K562 (cell line): Measurements from ENCODE around the gene ABCF2. TPM values are rescaled to one million over a fixed set of nuclear protein-coding genes. Genes with fewer than 3 reads are reported as not detected.

Experiments
- ARID2 ChIP-seq: fragments of 450-650 bp; IDR thresholded peaks from 2 replicates; pipeline ENCODE4 v1.6.1; 2017; ENCODE audit warnings: antibody characterized with exemption, mild to moderate bottlenecking
- BCL6 ChIP-seq: fragments of 250-450 bp; sonication (Bioruptor Pico); IDR thresholded peaks from 2 replicates; pipeline ENCODE4 v1.4.0; 2020
- CBX1 ChIP-seq: sonication (generic); IDR thresholded peaks from 2 replicates; pipeline ENCODE4 v1.6.1; 2016; ENCODE audit warnings: antibody characterized with exemption, low read depth, mild to moderate bottlenecking
- CHD4 ChIP-seq: fragments of 200-600 bp; sonication (generic); IDR thresholded peaks from 3 replicates; pipeline ENCODE4 v1.6.1; 2012; ENCODE audit warnings: low read depth, mild to moderate bottlenecking, mixed read lengths, low read length, inconsistent platforms; ENCODE audit not compliant: insufficient read depth, insufficient replicate concordance, poor library complexity, severe bottlenecking
- CTBP1 ChIP-seq: fragments of 450-650 bp; IDR thresholded peaks from 2 replicates; pipeline ENCODE4 v1.6.1; 2016; ENCODE audit warnings: borderline replicate concordance
- CXXC5 ChIP-seq: fragments of 250-450 bp; sonication (Bioruptor Pico); IDR thresholded peaks from 2 replicates; pipeline ENCODE4 v1.8.0; 2022; ENCODE audit warnings: inconsistent platforms, mild to moderate bottlenecking, moderate library complexity
- FOS ChIP-seq: IDR thresholded peaks from 3 replicates; pipeline ENCODE4 v1.6.1; 2011; ENCODE audit not compliant: insufficient read length; ENCODE audit errors: extremely low read depth
- FOXK1 ChIP-seq: sonication (generic); formaldehyde crosslinking; IDR thresholded peaks from 2 replicates; pipeline ENCODE4 v1.8.0; 2022; ENCODE audit warnings: missing genetic modification reagents, mild to moderate bottlenecking, borderline replicate concordance
- KDM2B ChIP-seq: fragments of 250-450 bp; sonication (Bioruptor Pico); IDR thresholded peaks from 2 replicates; pipeline ENCODE4 v1.8.0; 2021; ENCODE audit warnings: mild to moderate bottlenecking, moderate library complexity
- KLF10 ChIP-seq: fragments of 250-450 bp; sonication (Bioruptor Pico); IDR thresholded peaks from 2 replicates; pipeline ENCODE4 v1.6.1; 2021; ENCODE audit warnings: matching md5 sums
- MCM2 ChIP-seq: fragments of 450-650 bp; IDR thresholded peaks from 2 replicates; pipeline ENCODE4 v1.6.1; 2017; ENCODE audit warnings: low read depth, mild to moderate bottlenecking
- MEF2A ChIP-seq: IDR thresholded peaks from 2 replicates; pipeline ENCODE4 v1.6.1; 2011; ENCODE audit warnings: low read depth, mild to moderate bottlenecking, low read length, moderate library complexity; ENCODE audit not compliant: control insufficient read depth
- NFIC ChIP-seq: fragments of 450-650 bp; IDR thresholded peaks from 2 replicates; pipeline ENCODE4 v1.6.1; 2017; ENCODE audit warnings: mild to moderate bottlenecking, inconsistent platforms
- POLR3G ChIP-seq: IDR thresholded peaks from 2 replicates; pipeline ENCODE4 v1.6.1; 2011; ENCODE audit not compliant: insufficient read length, insufficient replicate concordance; ENCODE audit errors: extremely low read depth
- PRMT5 ChIP-seq: sonication (generic); formaldehyde crosslinking; IDR thresholded peaks from 2 replicates; pipeline ENCODE4 v1.5.0; 2020; ENCODE audit warnings: missing genetic modification reagents
- RAD51 ChIP-seq: fragments of 450-650 bp; IDR thresholded peaks from 2 replicates; pipeline ENCODE4 v1.7.1; 2016; ENCODE audit warnings: low read depth, mild to moderate bottlenecking, borderline replicate concordance
- RBBP5 ChIP-seq: fragments of 200-600 bp; sonication (generic); IDR thresholded peaks from 2 replicates; pipeline ENCODE4 v1.6.1; 2012; ENCODE audit warnings: borderline replicate concordance, mild to moderate bottlenecking, low read length, control low read depth, inconsistent platforms; ENCODE audit not compliant: insufficient read depth, poor library complexity, severe bottlenecking
- RHOXF2B ChIP-seq: fragments of 250-450 bp; sonication (Bioruptor Pico); conservative IDR thresholded peaks from 2 replicates; pipeline ENCODE4 v1.5.1; 2021
- SMAD3 ChIP-seq: fragments of 450-650 bp; formaldehyde crosslinking; conservative IDR thresholded peaks from 2 replicates; pipeline ENCODE4 v1.4.0; 2020; ENCODE audit warnings: mild to moderate bottlenecking
- SRSF3 ChIP-seq: fragments of 200-400 bp; formaldehyde crosslinking; IDR thresholded peaks from 2 replicates; pipeline ENCODE4 v1.6.1; 2016; ENCODE audit warnings: mild to moderate bottlenecking, low read length, moderate library complexity; ENCODE audit not compliant: insufficient read depth
- TCF3 ChIP-seq: sonication (generic); formaldehyde crosslinking; IDR thresholded peaks from 2 replicates; pipeline ENCODE4 v1.4.0; 2020; ENCODE audit warnings: mild to moderate bottlenecking, missing genetic modification reagents
- THRAP3 ChIP-seq: fragments of 450-650 bp; IDR thresholded peaks from 2 replicates; pipeline ENCODE4 v1.6.1; 2016; ENCODE audit warnings: mild to moderate bottlenecking, inconsistent platforms, borderline replicate concordance
- ZBTB26 ChIP-seq: fragments of 450-650 bp; formaldehyde crosslinking; IDR thresholded peaks from 2 replicates; pipeline ENCODE4 v1.4.0; 2022; ENCODE audit warnings: missing genetic modification characterization
- ZNF511 ChIP-seq: sonication (generic); formaldehyde crosslinking; IDR thresholded peaks from 2 replicates; pipeline ENCODE4 v1.8.0; 2022; ENCODE audit warnings: mild to moderate bottlenecking, missing genetic modification reagents
- ZNF785 ChIP-seq: fragments of 250-450 bp; sonication (Bioruptor Pico); IDR thresholded peaks from 2 replicates; pipeline ENCODE4 v1.4.0; 2020; ENCODE audit warnings: mild to moderate bottlenecking
- polyA plus RNA-seq, 8 experiments: library from polyadenylated mRNA; depleted of rRNA in 4 of 8; stranded (reverse) in 5 of 8; unstranded in 3 of 8; fragments of >200 nt; fragmentation: Nextera tagmentation in 2 of 8; fragmentation: Illumina TruSeq in 1 of 8; extraction: Ambion mirVana in 2 of 8; extraction: Trizol in 1 of 8; gene quantifications; 2 replicates each; pipeline versions ENCODE4 v1.2.1 to v1.2.3, GENCODE V29; 2011 to 2014; ENCODE audit warnings: inconsistent platforms in 1 of 8, missing spikeins in 1 of 8
- total RNA-seq, 7 experiments: library from RNA; depleted of rRNA in 6 of 7; stranded (reverse); fragments of >200 nt in 6 of 7; fragmentation: Illumina TruSeq in 2 of 7; extraction: Trizol in 2 of 7; gene quantifications; 2 replicates each; pipeline versions ENCODE4 v1.2.1 to v1.2.3, GENCODE V29; 2011 to 2021; ENCODE audit warnings: low replicate concordance in 1 of 7
- TF ChIP-seq, protein P1 (sequence below), 2 experiments: IDR thresholded peaks; 2 replicates each; pipeline ENCODE4 v1.6.1; 2012; ENCODE audit warnings: improper control_type of control experiment in 2 of 2, low read depth in 2 of 2, low read length in 2 of 2, borderline replicate concordance in 1 of 2

The ABCF2 gene
- total and polyA plus RNA-seq, 9 of the 15 experiments (the other 6 are each of a cell fraction or from before 2014, with no cell fraction given) = 62.1 to 224 (median 113) TPM

DNA sequence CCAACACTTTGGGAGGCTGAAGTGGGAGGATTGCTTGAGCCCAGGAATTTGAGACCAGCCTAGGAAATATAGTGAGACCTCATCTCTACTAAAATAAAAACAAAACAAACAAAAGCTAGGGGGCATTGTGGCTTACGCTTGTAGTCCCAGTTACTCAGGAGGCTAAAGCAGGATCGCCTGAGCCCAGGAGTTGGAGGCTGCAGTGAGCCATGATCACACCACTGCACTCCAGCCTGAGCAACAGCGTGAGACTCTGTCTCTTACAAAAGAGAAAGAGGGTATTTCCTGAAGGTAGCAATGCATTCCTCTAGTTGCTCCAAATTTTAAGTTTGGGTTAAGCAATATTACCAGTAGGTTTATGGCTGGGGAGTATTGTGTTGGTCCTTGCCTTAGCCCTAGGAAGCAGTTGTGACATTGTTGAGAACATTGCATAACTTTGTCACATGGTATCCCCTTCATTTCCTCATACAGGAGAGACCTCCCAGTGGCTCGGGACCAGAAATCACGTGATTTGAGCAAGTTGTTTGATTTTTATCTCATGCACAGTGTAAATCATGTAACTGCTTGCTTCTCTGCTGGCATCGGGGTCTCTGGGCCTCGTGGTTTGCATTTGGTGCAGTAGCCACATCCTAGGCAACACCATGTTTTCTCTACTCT is 44.8 kb upstream of the ABCF2 start (continued):
- no peak for TF ChIP-seq MEF2A
- TF ChIP-seq FOXK1 (CRISPR knock-in tag) = peak; percentile 75; the same call in 1 of the 2 replicates
- no peak for TF ChIP-seq CTBP1
- TF ChIP-seq RAD51 = peak; percentile 87
- no peak for TF ChIP-seq CHD4
- TF ChIP-seq BCL6 (CRISPR knock-in tag) = no peak
- TF ChIP-seq TCF3 (CRISPR knock-in tag) = no peak
- TF ChIP-seq CXXC5 (CRISPR knock-in tag) = no peak
- no peak for TF ChIP-seq PRMT5 (CRISPR knock-in tag)
- no peak for TF ChIP-seq THRAP3
- no peak for TF ChIP-seq KLF10 (CRISPR knock-in tag)
- no peak for TF ChIP-seq RHOXF2B (CRISPR knock-in tag)
- TF ChIP-seq ZNF785 (CRISPR knock-in tag) = no peak
- TF ChIP-seq KDM2B = no peak
- TF ChIP-seq POLR3G = no peak
- no peak for TF ChIP-seq ZNF511
- no peak for TF ChIP-seq CBX1
- TF ChIP-seq ARID2 = no peak
- TF ChIP-seq ZBTB26 (CRISPR knock-in tag) = no peak
- no peak for TF ChIP-seq MCM2
- TF ChIP-seq, protein P1, sequence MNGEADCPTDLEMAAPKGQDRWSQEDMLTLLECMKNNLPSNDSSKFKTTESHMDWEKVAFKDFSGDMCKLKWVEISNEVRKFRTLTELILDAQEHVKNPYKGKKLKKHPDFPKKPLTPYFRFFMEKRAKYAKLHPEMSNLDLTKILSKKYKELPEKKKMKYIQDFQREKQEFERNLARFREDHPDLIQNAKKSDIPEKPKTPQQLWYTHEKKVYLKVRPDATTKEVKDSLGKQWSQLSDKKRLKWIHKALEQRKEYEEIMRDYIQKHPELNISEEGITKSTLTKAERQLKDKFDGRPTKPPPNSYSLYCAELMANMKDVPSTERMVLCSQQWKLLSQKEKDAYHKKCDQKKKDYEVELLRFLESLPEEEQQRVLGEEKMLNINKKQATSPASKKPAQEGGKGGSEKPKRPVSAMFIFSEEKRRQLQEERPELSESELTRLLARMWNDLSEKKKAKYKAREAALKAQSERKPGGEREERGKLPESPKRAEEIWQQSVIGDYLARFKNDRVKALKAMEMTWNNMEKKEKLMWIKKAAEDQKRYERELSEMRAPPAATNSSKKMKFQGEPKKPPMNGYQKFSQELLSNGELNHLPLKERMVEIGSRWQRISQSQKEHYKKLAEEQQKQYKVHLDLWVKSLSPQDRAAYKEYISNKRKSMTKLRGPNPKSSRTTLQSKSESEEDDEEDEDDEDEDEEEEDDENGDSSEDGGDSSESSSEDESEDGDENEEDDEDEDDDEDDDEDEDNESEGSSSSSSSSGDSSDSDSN (IDR thresholded peaks at IDR 0.05; ENCODE audit: borderline replicate concordance in 1 of 2, low read depth in 2 of 2, low read length in 2 of 2) = no peak
- no peak for TF ChIP-seq SRSF3
- no peak for TF ChIP-seq NFIC
- no peak for TF ChIP-seq FOS
- peak; percentile 57; the same call in 1 of the 2 replicates for TF ChIP-seq SMAD3 (CRISPR knock-in tag)
- TF ChIP-seq RBBP5 = no peak
